GM10266 (cell line): ENCODE measurements around the gene MYOM3.

Experiments used
- DNase-seq: peaks from one replicate; pipeline ENCODE4 v3.0.0; 2012; ENCODE audit errors: extremely low spot score
- CTCF ChIP-seq: IDR thresholded peaks from 2 replicates; pipeline ENCODE4 v1.5.1; 2012; ENCODE audit warnings: mild to moderate bottlenecking, low read depth; ENCODE audit not compliant: control insufficient read depth, insufficient read depth; ENCODE audit errors: missing control alignments

Gene MYOM3

GRCh38 chr1:24108334-24109165, 3.4 kb downstream of the MYOM3 start:
- no peak for DNase-seq
- TF ChIP-seq CTCF, result no peak

- no peak for DNase-seq
- no peak for TF ChIP-seq CTCF
Observed at GRCh38 chr1:24107462-24108138, 4.3 kb downstream of the MYOM3 start.

GRCh38 chr1:24105368-24106160, 6.4 kb downstream of the MYOM3 start:
- TF ChIP-seq CTCF, result no peak
- no peak for DNase-seq

- TF ChIP-seq CTCF, result no peak
- DNase-seq, result no peak
Observed at GRCh38 chr1:24104854-24105253, 7.1 kb downstream of the MYOM3 start.

- no peak for DNase-seq
- TF ChIP-seq CTCF, result no peak
Observed at GRCh38 chr1:24103879-24104278, 8.1 kb downstream of the MYOM3 start.

GRCh38 chr1:24103408-24103807, 8.5 kb downstream of the MYOM3 start:
- TF ChIP-seq CTCF, result no peak
- no peak for DNase-seq
